Testis (tissue), 3 donors: Measurements from ENCODE around the gene ABL1. TPM values are rescaled to one million over a fixed set of nuclear protein-coding genes. Genes with fewer than 3 reads are reported as not detected.
"Not testable (repeated sequence)": the region's sequence is repeated elsewhere in the genome, so short reads cannot be mapped to it uniquely, and the experiment has no call there.

Experiments used
- DNase-seq: peaks from one replicate; pipeline ENCODE4 v3.0.0-alpha.2; 2019
- H3K27ac ChIP-seq, 2 donors: fragments of 200-600 bp; sonication (generic); one replicate each; pipeline ENCODE4 v1.5.1; 2019
- H3K27me3 ChIP-seq: fragments of 200-600 bp; sonication (generic); one replicate; pipeline ENCODE4 v1.5.1; 2019
- H3K36me3 ChIP-seq: fragments of 200-600 bp; sonication (generic); one replicate; pipeline ENCODE4 v1.5.1; 2017; ENCODE audit warnings: low read depth; ENCODE audit errors: missing control alignments
- H3K4me1 ChIP-seq: fragments of 200-600 bp; sonication (generic); one replicate; pipeline ENCODE4 v1.5.1; 2019
- H3K4me3 ChIP-seq, 2 donors: fragments of 200-600 bp; sonication (generic); one replicate each; pipeline ENCODE4 v1.5.1; 2017 to 2019
- H3K9me3 ChIP-seq: fragments of 200-600 bp; sonication (generic); one replicate; pipeline ENCODE4 v1.5.1; 2017
- POLR2A ChIP-seq: fragments of 450-650 bp; IDR thresholded peaks from one replicate; pipeline ENCODE4 v1.6.1; 2017; ENCODE audit warnings: antibody characterized with exemption, mild to moderate bottlenecking, moderate library complexity
- WGBS, 2 donors: methylation state at CpG; one replicate each; pipeline ENCODE4 v1.1.5; 2018; 5-methylcytosine and 5-hydroxymethylcytosine counted together
- intact Hi-C: fragments of 100-400 bp; cut with DNase I; formaldehyde crosslinking; loops from one replicate; pipeline ENCODE4 v1.15.1; 2023; ENCODE audit warnings: low total_unique reads
- polyA plus RNA-seq: library from polyadenylated mRNA; stranded (reverse); fragments of 350-450 nt; fragmentation: Illumina TruSeq; extraction: RNeasy Lipid Tissue Mini Kit (QIAGEN cat#74804); gene quantifications from one replicate; pipeline ENCODE4 v1.2.3, GENCODE V29; 2014; ENCODE audit warnings: low read depth, low replicate concordance; ENCODE audit not compliant: insufficient read depth
- total RNA-seq, 2 donors: library from RNA; depleted of rRNA; stranded (reverse); fragments of >200 nt; gene quantifications; one replicate each; pipeline ENCODE4 v1.2.3, GENCODE V29; 2016
- TF ChIP-seq, protein P1 (sequence below), 3 experiments: fragments of 450-650 bp in 2 of 3; fragments of 200-600 bp in 1 of 3; sonication (generic) in 1 of 3; IDR thresholded peaks; one replicate each; pipeline ENCODE4 v1.5.1; 2016 to 2019; ENCODE audit warnings: antibody characterized with exemption in 3 of 3, mild to moderate bottlenecking in 2 of 3, moderate library complexity in 1 of 3

The ABL1 gene
- total and polyA plus RNA-seq, 3 donors from 2014 or later = 51.0 to 65.9 (median 57.2) TPM

DNA sequence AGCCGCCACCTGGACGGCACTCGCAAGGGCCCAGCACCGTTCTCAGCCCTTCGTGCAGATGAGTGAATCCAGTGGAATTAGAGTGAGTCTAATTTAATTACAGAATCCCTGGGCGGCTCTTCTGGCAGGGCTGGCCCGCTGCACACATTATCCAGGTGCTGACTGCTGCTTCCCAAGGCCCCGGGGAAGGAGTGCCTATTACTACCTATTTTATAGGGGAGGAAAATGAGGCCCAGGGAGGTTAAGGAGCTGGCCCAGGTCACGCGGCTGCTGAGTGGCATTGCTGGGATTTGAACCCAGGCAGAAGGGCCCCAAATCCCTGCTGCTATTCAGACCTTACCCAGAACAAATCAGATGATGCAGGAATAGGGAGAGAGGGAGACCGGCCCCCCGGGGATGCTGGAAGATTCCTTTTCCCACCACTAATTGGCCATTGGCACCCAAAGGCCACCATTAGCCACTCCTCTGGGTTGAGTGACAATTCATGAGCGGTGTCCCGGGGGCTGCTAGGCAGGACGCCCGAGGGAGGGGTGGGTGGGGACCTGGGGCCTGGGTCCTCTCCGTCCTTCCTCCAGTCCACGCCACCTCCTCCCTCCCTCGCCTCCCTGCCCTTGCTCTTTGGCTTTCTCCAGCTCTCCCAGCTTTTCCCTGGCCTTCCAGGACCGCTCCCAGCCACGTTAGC, 71.8 kb downstream of the ABL1 start:
- TF ChIP-seq, protein P1, sequence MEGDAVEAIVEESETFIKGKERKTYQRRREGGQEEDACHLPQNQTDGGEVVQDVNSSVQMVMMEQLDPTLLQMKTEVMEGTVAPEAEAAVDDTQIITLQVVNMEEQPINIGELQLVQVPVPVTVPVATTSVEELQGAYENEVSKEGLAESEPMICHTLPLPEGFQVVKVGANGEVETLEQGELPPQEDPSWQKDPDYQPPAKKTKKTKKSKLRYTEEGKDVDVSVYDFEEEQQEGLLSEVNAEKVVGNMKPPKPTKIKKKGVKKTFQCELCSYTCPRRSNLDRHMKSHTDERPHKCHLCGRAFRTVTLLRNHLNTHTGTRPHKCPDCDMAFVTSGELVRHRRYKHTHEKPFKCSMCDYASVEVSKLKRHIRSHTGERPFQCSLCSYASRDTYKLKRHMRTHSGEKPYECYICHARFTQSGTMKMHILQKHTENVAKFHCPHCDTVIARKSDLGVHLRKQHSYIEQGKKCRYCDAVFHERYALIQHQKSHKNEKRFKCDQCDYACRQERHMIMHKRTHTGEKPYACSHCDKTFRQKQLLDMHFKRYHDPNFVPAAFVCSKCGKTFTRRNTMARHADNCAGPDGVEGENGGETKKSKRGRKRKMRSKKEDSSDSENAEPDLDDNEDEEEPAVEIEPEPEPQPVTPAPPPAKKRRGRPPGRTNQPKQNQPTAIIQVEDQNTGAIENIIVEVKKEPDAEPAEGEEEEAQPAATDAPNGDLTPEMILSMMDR (IDR thresholded peaks at IDR 0.05) = no peak
- no peak for TF ChIP-seq POLR2A
- Histone ChIP-seq H3K9me3 (no peaks in the 10 kb centered on the region), H3K36me3 (no peaks in the 10 kb centered on the region), H3K27ac (no peak overlapping the region), H3K4me3 (no peak overlapping the region), H3K27me3 (no peaks in the 10 kb centered on the region), H3K4me1 (no peaks in the 10 kb centered on the region)
- 79 to 82% methylated on average over 13 to 21 of the region's 21 CpGs for WGBS, 2 donors
- intact Hi-C loops = no loop called here
- no peak for DNase-seq

DNA sequence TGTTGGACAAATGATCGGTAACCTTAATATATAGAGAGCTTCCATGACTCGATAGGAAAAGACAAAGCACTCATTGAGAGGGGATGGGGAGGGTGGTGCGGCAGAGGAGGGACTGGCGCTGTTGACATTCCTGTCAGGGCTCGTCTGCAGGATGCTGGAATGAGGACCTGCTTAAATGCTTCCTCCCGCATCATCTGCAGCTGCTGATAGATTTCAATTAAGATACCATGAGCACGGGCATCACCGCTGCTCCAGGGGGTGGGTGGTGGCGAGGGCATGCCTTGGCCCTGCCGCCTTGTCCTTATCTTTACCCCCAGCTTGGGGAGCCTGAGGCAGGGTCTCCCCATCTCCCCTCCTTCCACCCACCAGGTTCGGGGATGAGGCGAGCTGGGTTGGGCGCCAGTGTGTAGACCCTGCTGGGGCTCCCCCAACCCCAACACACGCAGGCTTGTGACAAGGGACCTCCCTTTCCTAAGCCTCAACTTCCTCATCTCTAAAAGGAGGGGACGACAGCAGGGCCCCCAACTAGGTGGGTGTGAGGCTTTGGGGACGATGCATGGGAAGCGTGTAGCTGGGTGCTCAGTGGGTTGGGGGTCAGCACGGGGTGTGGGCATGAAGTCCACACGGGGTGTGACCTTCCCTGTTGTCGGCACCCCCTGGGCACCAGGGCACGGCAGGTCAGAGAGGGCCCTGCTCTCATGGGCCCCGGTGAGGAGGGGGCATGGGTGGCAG, 73.3 kb downstream of the ABL1 start:
- intact Hi-C loops = no loop called here
- no peaks in the 10 kb centered on the region for H3K9me3 ChIP-seq
- no peaks in the 10 kb centered on the region for H3K27me3 ChIP-seq
- 69 to 83% methylated on average over 9 to 22 of the region's 22 CpGs for WGBS, 2 donors
- H3K36me3 ChIP-seq = no peaks in the 10 kb centered on the region
- TF ChIP-seq, protein P1 (IDR thresholded peaks at IDR 0.05) = no peak
- no peak for TF ChIP-seq POLR2A
- no peak overlapping the region for H3K27ac ChIP-seq
- H3K4me3 ChIP-seq = no peak overlapping the region
- H3K4me1 ChIP-seq = no peaks in the 10 kb centered on the region
- no peak for DNase-seq

DNA sequence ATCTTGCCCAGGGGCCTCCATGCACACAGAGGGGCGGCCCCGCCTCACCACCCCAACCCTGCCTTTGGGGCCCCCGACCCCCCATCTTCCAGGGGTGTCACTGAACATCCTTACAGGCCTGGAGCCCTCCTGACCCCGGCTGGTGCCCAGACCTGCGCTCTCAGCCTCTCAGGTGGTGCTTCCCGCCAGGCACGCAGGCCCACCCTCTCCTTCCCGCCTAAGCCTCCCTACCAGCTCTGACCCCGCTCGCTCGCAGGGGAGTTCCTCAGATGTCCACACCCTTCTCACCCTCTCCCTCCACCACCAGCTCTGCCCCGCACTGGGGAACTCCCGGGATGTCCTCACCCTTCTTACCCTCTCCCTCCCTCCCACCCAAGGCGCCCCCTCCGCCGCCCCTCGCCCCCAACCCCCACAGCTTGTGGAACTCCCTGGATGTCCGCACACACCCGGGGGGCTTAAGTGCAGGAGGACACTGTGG, 73.9 kb downstream of the ABL1 start:
- intact Hi-C loops = no loop called here
- WGBS, 2 donors = 89 to 92% methylated on average over 17 to 19 of the region's 19 CpGs
- H3K4me1 ChIP-seq = no peaks in the 10 kb centered on the region
- H3K9me3 ChIP-seq = no peaks in the 10 kb centered on the region
- no peak overlapping the region for H3K27ac ChIP-seq
- no peak for DNase-seq
- no peaks in the 10 kb centered on the region for H3K27me3 ChIP-seq
- no peaks in the 10 kb centered on the region for H3K36me3 ChIP-seq
- no peak overlapping the region for H3K4me3 ChIP-seq
- TF ChIP-seq, protein P1 (IDR thresholded peaks at IDR 0.05) = no peak
- TF ChIP-seq POLR2A = no peak

DNA sequence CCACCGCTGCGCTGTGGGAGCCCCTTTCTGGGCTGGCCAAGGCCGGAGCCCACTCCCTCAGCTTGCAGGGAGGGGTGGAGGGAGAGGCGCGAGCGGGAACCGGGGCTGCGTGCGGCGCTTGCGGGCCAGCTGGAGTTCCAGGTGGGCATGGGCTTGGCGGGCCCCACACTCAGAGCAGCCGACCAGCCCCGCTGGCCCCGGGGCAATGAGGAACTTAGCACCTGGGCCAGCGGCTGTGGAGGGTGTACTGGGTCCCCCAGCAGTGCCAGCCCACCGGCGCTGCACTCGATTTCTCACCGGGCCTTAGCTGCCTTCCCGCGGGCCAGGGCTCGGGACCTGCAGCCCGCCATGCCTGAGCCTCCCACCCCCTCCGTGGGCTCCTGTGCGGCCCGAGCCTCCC, 75.0 kb downstream of the ABL1 start:
- H3K36me3 ChIP-seq, H3K27me3 ChIP-seq, H3K27ac ChIP-seq, intact Hi-C loops, H3K9me3 ChIP-seq, H3K4me1 ChIP-seq, H3K4me3 ChIP-seq, DNase-seq: not testable (repeated sequence)
- WGBS, 2 donors = 69% methylated on average over 22 of the region's 27 CpGs; no CpG with 5 or more reads in 1 of the 2 donors

DNA sequence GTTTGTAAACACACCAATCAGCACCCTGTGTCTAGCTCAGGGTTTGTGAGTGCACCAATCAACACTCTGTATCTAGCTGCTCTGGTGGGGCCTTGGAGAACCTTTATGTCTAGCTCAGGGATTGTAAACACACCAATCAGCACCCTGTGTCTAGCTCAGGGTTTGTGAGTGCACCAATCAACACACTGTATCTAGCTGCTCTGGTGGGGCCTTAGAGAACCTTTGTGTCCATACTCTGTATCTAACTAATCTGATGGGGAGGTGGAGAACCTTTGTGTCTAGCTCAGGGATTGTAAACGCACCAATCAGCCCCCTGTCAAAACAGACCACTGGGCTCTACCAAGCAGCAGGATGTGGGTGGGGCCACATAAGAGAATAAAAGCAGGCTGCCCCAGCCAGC, 75.6 kb downstream of the ABL1 start:
- H3K4me3 ChIP-seq, H3K27me3 ChIP-seq, H3K9me3 ChIP-seq, H3K36me3 ChIP-seq, DNase-seq, H3K27ac ChIP-seq, H3K4me1 ChIP-seq, intact Hi-C loops: not testable (repeated sequence)
- WGBS, 2 donors = 64 to 67% methylated on average over 1 of the region's 1 CpG
